SU-DHL-6 (cell line): Measurements from ENCODE around the gene SLC9C1.

Source experiments
- H2AFZ ChIP-seq: fragments of 200-600 bp; sonication (generic); 2 replicates; pipeline ENCODE4 v1.6.1; 2014; ENCODE audit warnings: low read depth, mild to moderate bottlenecking, moderate library complexity, mixed read lengths, antibody characterized with exemption, low read length; ENCODE audit not compliant: severe bottlenecking
- H3F3A ChIP-seq: fragments of 200-600 bp; shearing (Covaris generic); 2 replicates; pipeline ENCODE4 v1.6.0; 2016; ENCODE audit warnings: antibody characterized with exemption, mild to moderate bottlenecking; ENCODE audit not compliant: insufficient read depth
- H3K27ac ChIP-seq: fragments of 200-600 bp; sonication (generic); 2 replicates; pipeline ENCODE4 v1.5.1; 2016; ENCODE audit warnings: low read depth, mild to moderate bottlenecking, low read length, moderate library complexity, mixed read lengths
- H3K27me3 ChIP-seq: fragments of 200-600 bp; sonication (generic), shearing (Covaris generic); 2 replicates; pipeline ENCODE4 v1.6.0; 2014; ENCODE audit warnings: mild to moderate bottlenecking, low read length
- H3K36me3 ChIP-seq: fragments of 200-600 bp; sonication (generic); 2 replicates; pipeline ENCODE4 v1.6.1; 2014; ENCODE audit warnings: mild to moderate bottlenecking, low read length, mixed read lengths
- H3K4me2 ChIP-seq: fragments of 300-600, 200-600 bp; shearing (Covaris generic), sonication (generic); 2 replicates; pipeline ENCODE4 v1.6.0; 2014; ENCODE audit warnings: low read length, low read depth, mild to moderate bottlenecking; ENCODE audit not compliant: poor library complexity, severe bottlenecking
- H3K4me3 ChIP-seq: fragments of 200-600 bp; sonication (generic); 2 replicates; pipeline ENCODE4 v1.5.1; 2014; ENCODE audit warnings: antibody characterized with exemption, low read length, mild to moderate bottlenecking, mixed read lengths; ENCODE audit not compliant: insufficient read depth, poor library complexity, severe bottlenecking
- H3K79me2 ChIP-seq: fragments of 200-600 bp; sonication (generic); 2 replicates; pipeline ENCODE4 v1.6.1; 2014; ENCODE audit warnings: mild to moderate bottlenecking, low read length, moderate library complexity; ENCODE audit not compliant: insufficient read depth
- H3K9ac ChIP-seq: fragments of 200-600 bp; sonication (generic); 2 replicates; pipeline ENCODE4 v1.7.0; 2014; ENCODE audit warnings: mild to moderate bottlenecking, low read length
- H3K9me2 ChIP-seq: fragments of 200-600 bp; sonication (generic); replicated peaks from 2 replicates; pipeline ENCODE4 v1.6.1; 2014; ENCODE audit warnings: low read length; ENCODE audit not compliant: insufficient read depth
- H3K9me3 ChIP-seq: fragments of 200-600 bp; sonication (generic); 2 replicates; pipeline ENCODE4 v1.6.1; 2014; ENCODE audit warnings: low read length, mixed read lengths; ENCODE audit not compliant: insufficient read depth
- H4K20me1 ChIP-seq: fragments of 200-600 bp; sonication (generic); 2 replicates; pipeline ENCODE4 v1.6.1; 2014; ENCODE audit warnings: low read depth, mild to moderate bottlenecking, antibody characterized with exemption, low read length, moderate library complexity, mixed read lengths
- CTCF ChIP-seq: fragments of 200-600 bp; sonication (generic); IDR thresholded peaks from one replicate; pipeline ENCODE4 v1.5.1; 2017; ENCODE audit warnings: antibody characterized with exemption, mild to moderate bottlenecking, low read length, moderate library complexity; ENCODE audit not compliant: insufficient read depth, poor library complexity, severe bottlenecking
- EZH2phosphoT487 ChIP-seq: fragments of 200-600 bp; sonication (generic), shearing (Covaris generic); conservative IDR thresholded peaks from 2 replicates; pipeline ENCODE4 v1.6.1; 2018; ENCODE audit warnings: mild to moderate bottlenecking, antibody characterized with exemption, low read length, moderate library complexity, mixed read lengths

The SLC9C1 gene

GRCh38 chr3:112314649-112315048 is 20.6 kb upstream of the SLC9C1 start:
- H3K27ac ChIP-seq = no peak overlapping the region
- H3K9ac ChIP-seq = no peak overlapping the region
- H3K79me2 ChIP-seq = no peaks in the 10 kb centered on the region
- H3K9me2 ChIP-seq = no peaks in the 10 kb centered on the region
- H3K4me2 ChIP-seq = no peak overlapping the region
- no peaks in the 10 kb centered on the region for H3F3A ChIP-seq
- H3K9me3 ChIP-seq = peaks cover 9% of the 10 kb centered on the region; the same call in 1 of the 2 replicates
- peaks cover 9% of the 10 kb centered on the region; the same call in 1 of the 2 replicates for H3K36me3 ChIP-seq
- TF ChIP-seq CTCF (no peak), EZH2phosphoT487 (no peak)
- H3K4me3 ChIP-seq = no peak overlapping the region
- H3K27me3 ChIP-seq = no peaks in the 10 kb centered on the region
- no peak overlapping the region for H2AFZ ChIP-seq
- H4K20me1 ChIP-seq = no peaks in the 10 kb centered on the region

- no peak overlapping the region for H2AFZ ChIP-seq
- no peak overlapping the region for H3K27ac ChIP-seq
- no peak overlapping the region for H3K4me3 ChIP-seq
- H3K79me2 ChIP-seq = no peaks in the 10 kb centered on the region
- no peaks in the 10 kb centered on the region for H3K27me3 ChIP-seq
- H3F3A ChIP-seq = no peaks in the 10 kb centered on the region
- no peak for TF ChIP-seq CTCF
- TF ChIP-seq EZH2phosphoT487 = no peak
- H3K36me3 ChIP-seq = no peaks in the 10 kb centered on the region
- H4K20me1 ChIP-seq = no peaks in the 10 kb centered on the region
- no peak overlapping the region for H3K4me2 ChIP-seq
- H3K9me2 ChIP-seq = no peaks in the 10 kb centered on the region
- H3K9ac ChIP-seq = no peak overlapping the region
- H3K9me3 ChIP-seq = no peaks in the 10 kb centered on the region
These were observed 14.3 kb upstream of the SLC9C1 start for GRCh38 chr3:112308151-112308911.

GRCh38 chr3:112307557-112307956 is 13.5 kb upstream of the SLC9C1 start:
- no peak overlapping the region for H2AFZ ChIP-seq

More at GRCh38 chr3:112307557-112307956, 13.5 kb upstream of the SLC9C1 start:
- Histone ChIP-seq H4K20me1 (no peaks in the 10 kb centered on the region), H3F3A (no peaks in the 10 kb centered on the region), H3K27me3 (no peaks in the 10 kb centered on the region), H3K36me3 (no peaks in the 10 kb centered on the region), H3K4me3 (no peak overlapping the region), H3K9me2 (no peaks in the 10 kb centered on the region), H3K9ac (no peak overlapping the region), H3K9me3 (no peaks in the 10 kb centered on the region), H3K4me2 (no peak overlapping the region), H3K79me2 (no peaks in the 10 kb centered on the region), H3K27ac (no peak overlapping the region)
- TF ChIP-seq CTCF = no peak
- TF ChIP-seq EZH2phosphoT487 = no peak
